Left renal pelvis (tissue), 4 donors: Measurements from ENCODE around the gene SNX25. TPM values are rescaled to one million over a fixed set of nuclear protein-coding genes. Genes with fewer than 3 reads are reported as not detected.

Source experiments
- DNase-seq, 4 donors: peaks; one replicate each; pipeline ENCODE4 v3.0.0-alpha.2; 2013; ENCODE audit warnings: low read depth in 4 of 4, low spot score in 3 of 4
- polyA plus RNA-seq, 4 donors: library from polyadenylated mRNA; unstranded; fragments of 120-200 nt; gene quantifications; one replicate each; pipeline ENCODE4 v1.2.1, GENCODE V29; 2013; ENCODE audit not compliant: insufficient read length in 4 of 4

SNX25 gene
- polyA plus RNA-seq, 4 donors = 15.4 to 25.5 (median 24.3) TPM

DNA sequence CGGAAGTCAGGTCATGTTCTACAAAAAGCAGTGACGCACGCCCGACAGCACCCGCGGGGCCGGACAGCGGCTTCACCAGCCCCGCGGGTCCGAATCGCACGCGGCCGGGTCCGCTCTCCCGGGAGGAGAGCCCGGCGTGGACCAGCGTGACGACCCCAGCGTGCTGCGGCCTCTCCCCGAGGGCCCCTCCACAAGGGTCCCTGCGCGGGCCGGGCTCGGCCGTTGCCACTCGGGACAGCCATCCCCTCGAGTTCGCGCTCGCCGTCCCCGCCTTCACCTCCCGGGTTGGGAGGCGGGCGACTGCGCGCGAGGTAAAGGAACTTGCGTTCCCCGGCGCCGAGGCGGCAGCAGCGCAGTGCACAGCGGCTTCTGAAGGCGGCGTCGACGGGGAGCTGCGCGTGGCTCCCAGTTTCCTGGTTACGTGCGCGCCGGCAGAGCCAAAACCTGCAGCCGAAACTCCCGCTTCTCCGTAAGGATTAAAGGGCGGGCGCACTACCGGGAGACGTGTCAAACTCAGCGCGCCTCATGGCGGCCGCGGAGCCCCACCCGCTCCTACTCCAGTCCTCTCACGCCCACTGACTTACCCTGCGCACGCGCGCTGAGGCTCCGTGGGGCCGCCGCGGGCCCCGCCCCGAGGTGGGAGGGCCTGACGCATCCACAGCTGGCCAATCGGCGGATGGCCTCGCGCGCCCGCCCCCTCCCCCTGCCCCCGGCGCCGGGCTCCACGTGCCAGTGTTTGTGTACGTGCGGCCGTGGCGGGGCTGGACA lies 186.7 kb downstream of the SNX25 start:
- DNase-seq = peak; percentile 91 to 95 (median 93)

DNA sequence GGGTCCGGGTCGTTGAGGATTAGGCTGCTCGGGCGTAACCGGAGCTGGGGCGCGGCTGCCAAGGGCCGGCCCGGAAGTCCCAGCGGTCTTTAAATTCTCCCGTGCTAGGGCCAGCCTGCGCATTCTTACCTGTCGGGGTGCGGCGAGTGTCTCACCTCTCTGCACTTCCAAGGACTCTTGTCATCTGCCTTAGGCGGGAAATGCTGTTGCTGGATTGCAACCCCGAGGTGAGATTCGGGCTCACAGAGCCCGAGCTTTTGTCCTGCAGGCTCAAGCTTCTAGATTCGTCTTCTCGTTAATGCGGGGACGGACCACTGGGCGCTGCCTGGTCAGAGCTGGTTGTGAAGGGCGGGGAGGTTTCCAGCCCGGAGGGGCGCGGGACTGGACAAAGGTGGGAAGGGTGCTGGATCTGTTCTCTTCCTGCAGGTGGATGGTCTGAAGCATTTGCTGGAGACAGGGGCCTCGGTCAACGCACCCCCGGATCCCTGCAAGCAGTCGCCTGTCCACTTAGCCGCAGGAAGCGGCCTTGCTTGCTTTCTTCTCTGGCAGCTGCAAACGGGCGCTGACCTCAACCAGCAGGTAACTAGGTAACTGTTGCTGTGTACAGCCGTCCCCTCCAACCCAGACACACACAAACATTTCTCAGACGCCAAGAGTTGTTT lies 187.5 kb downstream of the SNX25 start, which contains the start of gene ANKRD37:
ANKRD37 (plus strand) TSS at position 118 of the 662 bp plus-strand sequence; CDS start at position 201, 83 bp downstream.
- DNase-seq = peak in 3 of 4 donors; percentile 53 to 69 (median 58)

DNA sequence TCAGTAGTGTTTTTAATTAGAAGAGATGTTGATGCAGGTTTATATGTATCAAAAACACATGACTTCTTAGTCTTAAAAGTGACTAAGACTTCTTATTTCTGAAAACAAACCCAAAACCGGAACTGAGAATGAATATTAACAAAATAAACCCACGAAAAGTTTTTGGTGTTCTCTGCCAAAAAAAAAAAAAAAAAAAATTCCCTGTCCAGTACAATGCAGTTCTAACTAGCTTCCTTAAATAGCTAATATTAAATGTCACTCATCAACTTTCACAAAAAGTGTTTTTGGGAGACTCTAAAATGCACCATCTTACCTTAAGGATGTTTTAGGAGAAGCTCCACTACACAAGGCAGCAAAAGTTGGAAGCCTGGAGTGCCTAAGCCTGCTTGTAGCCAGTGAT lies 189.2 kb downstream of the SNX25 start:
- no peak for DNase-seq

DNA sequence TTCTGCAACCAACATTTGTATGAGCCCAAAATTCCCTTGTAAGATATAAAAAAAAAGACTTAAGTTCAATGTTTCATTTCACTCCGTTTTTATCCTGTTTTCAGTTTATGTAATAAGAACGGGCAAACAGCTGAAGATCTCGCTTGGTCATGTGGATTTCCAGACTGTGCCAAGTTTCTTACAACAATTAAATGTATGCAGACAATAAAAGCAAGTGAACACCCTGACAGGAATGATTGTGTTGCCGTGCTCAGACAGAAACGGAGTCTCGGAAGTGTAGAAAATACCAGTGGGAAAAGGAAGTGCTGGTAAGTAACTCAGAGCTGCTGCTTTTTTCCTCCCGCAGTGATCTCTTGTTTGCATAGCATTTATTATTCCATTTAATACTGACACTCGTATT lies 190.1 kb downstream of the SNX25 start:
- DNase-seq = no peak

DNA sequence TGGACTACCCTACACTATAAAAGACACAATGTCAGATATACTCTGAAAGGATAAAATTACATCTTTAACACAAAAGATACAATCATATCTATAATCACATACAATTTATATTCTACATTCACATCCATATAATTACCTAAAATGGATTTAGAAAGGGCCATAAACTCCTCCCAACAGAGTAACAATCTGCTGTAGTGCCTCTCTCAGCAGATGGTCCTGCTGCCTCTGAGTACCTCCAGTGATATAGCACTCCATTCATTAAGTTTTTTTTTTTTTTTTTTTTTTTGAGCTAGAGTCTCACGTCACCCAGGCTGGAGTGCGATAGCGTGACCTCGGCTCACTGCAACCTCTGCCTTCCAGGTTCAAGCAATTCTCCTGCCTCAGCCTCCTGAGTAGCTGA lies 194.6 kb downstream of the SNX25 start:
- no peak for DNase-seq

DNA sequence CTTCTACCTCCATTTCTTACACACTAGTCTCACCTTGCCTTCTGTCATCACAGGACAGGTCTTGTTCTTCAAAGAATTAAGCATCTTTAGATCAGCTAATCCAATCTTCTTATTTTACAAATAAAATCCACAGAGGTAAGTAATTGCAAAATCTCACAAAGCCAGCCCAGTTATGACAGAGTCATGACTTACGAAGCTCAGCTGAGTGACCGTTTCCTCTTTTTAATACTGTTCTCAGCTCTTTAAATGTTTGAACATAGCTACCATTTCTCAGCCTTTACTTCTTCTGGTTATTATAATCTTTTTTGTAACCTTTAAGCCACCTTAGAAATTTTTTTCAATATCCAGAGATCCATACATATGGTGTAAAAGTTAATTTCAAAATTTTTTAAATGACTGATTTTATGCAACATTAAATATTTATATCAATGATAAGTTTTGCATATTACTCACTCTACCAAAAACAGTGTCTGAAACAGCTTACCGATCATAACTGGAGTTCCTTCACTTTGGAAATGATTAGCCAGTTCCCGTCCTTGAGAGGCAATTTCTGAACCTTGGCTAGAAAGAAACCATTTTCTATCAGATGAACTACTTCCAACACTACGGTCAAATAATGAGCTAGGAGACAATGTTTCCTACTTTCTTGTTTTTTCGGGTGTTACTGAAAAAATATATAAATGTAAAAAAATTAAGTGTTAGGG lies 196.1 kb downstream of the SNX25 start:
- DNase-seq = no peak

DNA sequence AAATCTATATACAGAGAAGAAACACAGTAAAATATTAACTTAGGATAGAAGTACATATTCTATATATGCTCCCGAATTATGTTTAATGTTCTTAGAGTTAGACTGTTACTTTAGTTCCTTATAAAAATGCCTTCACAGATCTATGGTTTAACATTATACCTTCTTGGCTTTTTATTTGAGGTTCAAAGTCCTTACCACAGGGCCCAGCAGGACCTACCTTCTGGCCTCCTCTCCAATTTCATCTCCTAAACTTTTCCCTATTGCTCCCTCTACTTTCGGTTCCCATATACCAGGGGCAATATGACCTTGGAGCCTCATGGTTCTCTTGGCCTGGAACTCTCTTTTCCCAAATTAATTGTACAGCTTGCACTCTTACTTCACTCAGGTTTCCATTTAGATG lies 199.0 kb downstream of the SNX25 start:
- DNase-seq = no peak

DNA sequence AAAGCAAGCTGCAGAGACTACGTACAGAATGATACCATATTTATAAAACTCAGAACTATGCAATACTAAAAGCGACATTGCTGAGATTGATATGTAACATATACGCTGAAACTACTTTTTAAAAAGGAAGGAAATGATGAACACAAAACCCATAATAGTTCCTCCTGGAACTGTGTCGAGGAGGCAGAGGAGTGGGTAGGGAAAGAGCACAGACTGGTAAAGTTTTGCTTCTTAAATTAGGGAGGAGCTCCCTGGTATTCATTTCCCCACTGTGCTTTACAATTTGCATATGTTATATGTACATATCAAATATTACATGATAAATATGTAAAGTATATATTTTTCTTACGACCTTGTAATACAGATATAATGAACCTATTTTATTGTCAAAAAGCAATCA lies 202.5 kb downstream of the SNX25 start:
- DNase-seq = no peak

DNA sequence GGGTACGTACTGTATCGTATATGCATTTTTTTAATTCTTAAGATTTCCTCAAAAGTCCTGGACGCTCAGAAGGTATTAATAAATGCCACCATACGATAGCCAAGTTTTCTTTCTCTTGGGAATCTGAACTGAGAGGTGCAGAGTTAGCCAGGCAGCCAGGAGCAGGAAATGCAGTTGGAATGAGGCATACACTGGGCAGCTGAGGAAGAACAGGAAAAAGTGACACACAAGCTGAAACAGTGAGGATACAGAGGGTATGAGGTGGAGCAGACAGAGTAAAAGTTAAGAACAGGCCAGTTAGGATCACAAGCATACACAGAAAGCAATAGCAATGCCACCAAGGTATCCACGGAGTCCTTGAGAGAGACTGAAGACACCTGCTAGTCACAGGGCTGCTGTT lies 203.0 kb downstream of the SNX25 start:
- DNase-seq = no peak

Other genes with a start within 250 kb of the SNX25 start
- gene HELT, start 191.1 kb upstream of the SNX25 start, polyA plus RNA-seq = not detected
- 10 to 100 TPM; 16.7 to 47.3 (median 43.7) TPM for gene SLC25A4, start 66.3 kb upstream of the SNX25 start, polyA plus RNA-seq
- 10 to 100 TPM; 41.4 to 62.1 (median 47.4) TPM for gene CFAP97, start 5.6 kb upstream of the SNX25 start, polyA plus RNA-seq
- gene LRP2BP, start 186.3 kb downstream of the SNX25 start, polyA plus RNA-seq = 1 to 10 TPM; 2.7 to 4.5 (median 3.5) TPM
- 10 to 100 TPM; 11.7 to 14.5 (median 12.9) TPM for gene ANKRD37, start 187.2 kb downstream of the SNX25 start, polyA plus RNA-seq
- 10 to 100 TPM; 62.1 to 87.0 (median 68.6) TPM for gene UFSP2, start 216.4 kb downstream of the SNX25 start, polyA plus RNA-seq